ENCODE results near the gene TEX53. TPM values are rescaled to one million over a fixed set of nuclear protein-coding genes. Genes with fewer than 3 reads are reported as not detected.

Gene TEX53
- polyA plus RNA-seq, 3 donors: not detected

- no peaks in the 10 kb centered on the region for H3K9me3 ChIP-seq (replicated peaks in 1 of 2; ENCODE audit: control insufficient read depth in 1 of 2, insufficient read depth in 1 of 2, low read length in 2 of 2)
- TF ChIP-seq CTCF (IDR thresholded peaks at IDR 0.05): no peak
- H3K36me3 ChIP-seq (replicated peaks in 1 of 2; ENCODE audit: control insufficient read depth in 1 of 2, insufficient read depth in 2 of 2, low read length in 2 of 2): no peaks in the 10 kb centered on the region
- DNase-seq: no peak
- H3K4me1 Mint-ChIP-seq: peaks cover 10% of the 10 kb centered on the region
- peaks cover 0 to 8% (median 5%) of the 10 kb centered on the region in 3 donors for H3K27me3 Mint-ChIP-seq (ENCODE audit: low read depth in 3 of 3)
- no peaks in the 10 kb centered on the region for H3K9me3 Mint-ChIP-seq
- no peak overlapping the region for H3K9ac ChIP-seq (ENCODE audit: insufficient read depth, low read length, poor library complexity, severe bottlenecking)
- H3K27ac ChIP-seq (ENCODE audit: low read depth in 1 of 2, low read length in 2 of 2): no peak overlapping the region
- H3K36me3 Mint-ChIP-seq: peaks cover 0 to 1% of the 10 kb centered on the region in 2 donors
- no peak overlapping the region for H3K4me3 ChIP-seq (replicated peaks in 1 of 3; ENCODE audit: low read depth in 2 of 3, low read length in 3 of 3)
- H3K27me3 ChIP-seq (ENCODE audit: control insufficient read depth in 2 of 2, insufficient read depth in 2 of 2, low read length in 2 of 2): no peaks in the 10 kb centered on the region
- intact Hi-C loops (cut with micrococcal nuclease): no loop called here
- no peak overlapping the region for H3K4me3 Mint-ChIP-seq
- H3K79me2 ChIP-seq (ENCODE audit: insufficient read depth, low read length): no peaks in the 10 kb centered on the region
- H3K27ac Mint-ChIP-seq: no peak overlapping the region
- no peak overlapping the region for H3K4me2 ChIP-seq (replicated peaks; ENCODE audit: extremely low read depth, low read length, poor library complexity, severe bottlenecking)
- H3K4me1 ChIP-seq (ENCODE audit: control insufficient read depth in 1 of 2, insufficient read depth in 2 of 2, low read length in 2 of 2): no peaks in the 10 kb centered on the region
- no peaks in the 10 kb centered on the region for H4K20me1 ChIP-seq (ENCODE audit: insufficient read depth, low read length)
- WGBS (ENCODE audit: insufficient coverage): no CpG with 5 or more reads among the region's 3 CpGs
- no peak overlapping the region for H2AFZ ChIP-seq (ENCODE audit: insufficient read depth, low read depth, low read length, poor library complexity, severe bottlenecking)
Measured at GRCh38 chr9:114664181-114664580, 6.6 kb upstream of the TEX53 start.

GRCh38 chr9:114662081-114662989 is 4.7 kb upstream of the TEX53 start:
- intact Hi-C loops (cut with micrococcal nuclease): no loop called here
- Histone ChIP-seq H3K79me2 (ENCODE audit: insufficient read depth, low read length) (no peaks in the 10 kb centered on the region), H3K27ac (ENCODE audit: low read depth in 1 of 2, low read length in 2 of 2) (no peak overlapping the region), H3K4me2 (replicated peaks; ENCODE audit: extremely low read depth, low read length, poor library complexity, severe bottlenecking) (no peak overlapping the region), H3K9ac (ENCODE audit: insufficient read depth, low read length, poor library complexity, severe bottlenecking) (no peak overlapping the region), H3K4me3 (replicated peaks in 1 of 3; ENCODE audit: low read depth in 2 of 3, low read length in 3 of 3) (no peak overlapping the region), H4K20me1 (ENCODE audit: insufficient read depth, low read length) (no peaks in the 10 kb centered on the region), H3K4me1 (ENCODE audit: control insufficient read depth in 1 of 2, insufficient read depth in 2 of 2, low read length in 2 of 2) (no peaks in the 10 kb centered on the region), H3K36me3 (replicated peaks in 1 of 2; ENCODE audit: control insufficient read depth in 1 of 2, insufficient read depth in 2 of 2, low read length in 2 of 2) (no peaks in the 10 kb centered on the region), H2AFZ (ENCODE audit: insufficient read depth, low read depth, low read length, poor library complexity, severe bottlenecking) (no peak overlapping the region), H3K9me3 (replicated peaks in 1 of 2; ENCODE audit: control insufficient read depth in 1 of 2, insufficient read depth in 1 of 2, low read length in 2 of 2) (no peaks in the 10 kb centered on the region), H3K27me3 (ENCODE audit: control insufficient read depth in 2 of 2, insufficient read depth in 2 of 2, low read length in 2 of 2) (no peaks in the 10 kb centered on the region)
- Mint-ChIP-seq H3K27ac (peak overlapping the region in 1 of 7 donors; percentile 52), H3K4me1 (peaks cover 10% of the 10 kb centered on the region), H3K4me3 (no peak overlapping the region), H3K36me3 (peaks cover 0 to 2% of the 10 kb centered on the region in 2 donors), H3K27me3 (ENCODE audit: low read depth in 3 of 3) (peaks cover 0 to 8% (median 3%) of the 10 kb centered on the region in 3 donors), H3K9me3 (no peaks in the 10 kb centered on the region)
- peak; percentile 30 to 47 (median 45) for DNase-seq
- peak; percentile 96 for TF ChIP-seq CTCF (IDR thresholded peaks at IDR 0.05)
- 9% methylated on average over 6 of the region's 10 CpGs for WGBS (ENCODE audit: insufficient coverage)

Measured in CD14-positive monocyte (primary cell).